Ascending aorta (tissue), 2 donors: ENCODE measurements around the gene AFP. TPM values are rescaled to one million over a fixed set of nuclear protein-coding genes. Genes with fewer than 3 reads are reported as not detected.

Experiments used
- DNase-seq, 2 donors: peaks; one replicate each; pipeline ENCODE4 v3.0.0-alpha.2; 2019; ENCODE audit warnings: low spot score in 2 of 2
- H3K27ac ChIP-seq, 2 donors: fragments of 200-600 bp; sonication (generic); one replicate each; pipeline ENCODE4 v1.5.1; 2016 to 2017; ENCODE audit warnings: mild to moderate bottlenecking in 1 of 2
- H3K27me3 ChIP-seq: fragments of 200-600 bp; sonication (generic); one replicate; pipeline ENCODE4 v1.5.1; 2017
- H3K36me3 ChIP-seq, 2 donors: fragments of 200-600 bp; sonication (generic); one replicate each; pipeline ENCODE4 v1.5.1; 2016
- H3K4me1 ChIP-seq, 2 donors: fragments of 200-600 bp; sonication (generic); one replicate each; pipeline ENCODE4 v1.5.1; 2016 to 2017; ENCODE audit warnings: mild to moderate bottlenecking in 1 of 2
- H3K4me3 ChIP-seq, 2 donors: fragments of 200-600 bp; sonication (generic); one replicate each; pipeline ENCODE4 v1.5.1; 2016 to 2017; ENCODE audit warnings: mild to moderate bottlenecking in 1 of 2
- H3K9me3 ChIP-seq, 2 donors: fragments of 200-600 bp; sonication (generic); one replicate each; pipeline ENCODE4 v1.5.1; 2016
- intact Hi-C: fragments of 100-400 bp; cut with DNase I; formaldehyde crosslinking; loops from one replicate; pipeline ENCODE4 v1.15.1; 2023
- total RNA-seq: library from RNA; depleted of rRNA; stranded (reverse); fragments of >200 nt; gene quantifications from one replicate; pipeline ENCODE4 v1.1.0, GENCODE V29; 2016
- TF ChIP-seq, protein P1 (sequence below), 3 experiments: fragments of 200-600 bp in 2 of 3; fragments of 450-650 bp in 1 of 3; sonication (generic) in 2 of 3; IDR thresholded peaks; one replicate each; pipeline ENCODE4 v1.5.1; 2016 to 2019; ENCODE audit warnings: antibody characterized with exemption in 3 of 3, mild to moderate bottlenecking in 1 of 3, moderate library complexity in 1 of 3

The AFP gene
- total RNA-seq, 1 donor from 2014 or later = not detected

DNA sequence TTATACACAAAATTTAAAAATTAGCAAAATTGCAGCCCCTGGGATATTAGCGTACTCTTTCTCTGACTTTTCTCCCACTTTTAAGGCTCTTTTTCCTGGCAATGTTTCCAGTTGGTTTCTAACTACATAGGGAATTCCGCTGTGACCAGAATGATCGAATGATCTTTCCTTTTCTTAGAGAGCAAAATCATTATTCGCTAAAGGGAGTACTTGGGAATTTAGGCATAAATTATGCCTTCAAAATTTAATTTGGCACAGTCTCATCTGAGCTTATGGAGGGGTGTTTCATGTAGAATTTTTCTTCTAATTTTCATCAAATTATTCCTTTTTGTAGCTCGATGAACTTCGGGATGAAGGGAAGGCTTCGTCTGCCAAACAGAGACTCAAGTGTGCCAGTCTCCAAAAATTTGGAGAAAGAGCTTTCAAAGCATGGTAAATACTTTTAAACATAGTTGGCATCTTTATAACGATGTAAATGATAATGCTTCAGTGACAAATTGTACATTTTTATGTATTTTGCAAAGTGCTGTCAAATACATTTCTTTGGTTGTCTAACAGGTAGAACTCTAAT lies 26.0 kb upstream of the AFP start:
- TF ChIP-seq, protein P1, sequence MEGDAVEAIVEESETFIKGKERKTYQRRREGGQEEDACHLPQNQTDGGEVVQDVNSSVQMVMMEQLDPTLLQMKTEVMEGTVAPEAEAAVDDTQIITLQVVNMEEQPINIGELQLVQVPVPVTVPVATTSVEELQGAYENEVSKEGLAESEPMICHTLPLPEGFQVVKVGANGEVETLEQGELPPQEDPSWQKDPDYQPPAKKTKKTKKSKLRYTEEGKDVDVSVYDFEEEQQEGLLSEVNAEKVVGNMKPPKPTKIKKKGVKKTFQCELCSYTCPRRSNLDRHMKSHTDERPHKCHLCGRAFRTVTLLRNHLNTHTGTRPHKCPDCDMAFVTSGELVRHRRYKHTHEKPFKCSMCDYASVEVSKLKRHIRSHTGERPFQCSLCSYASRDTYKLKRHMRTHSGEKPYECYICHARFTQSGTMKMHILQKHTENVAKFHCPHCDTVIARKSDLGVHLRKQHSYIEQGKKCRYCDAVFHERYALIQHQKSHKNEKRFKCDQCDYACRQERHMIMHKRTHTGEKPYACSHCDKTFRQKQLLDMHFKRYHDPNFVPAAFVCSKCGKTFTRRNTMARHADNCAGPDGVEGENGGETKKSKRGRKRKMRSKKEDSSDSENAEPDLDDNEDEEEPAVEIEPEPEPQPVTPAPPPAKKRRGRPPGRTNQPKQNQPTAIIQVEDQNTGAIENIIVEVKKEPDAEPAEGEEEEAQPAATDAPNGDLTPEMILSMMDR (IDR thresholded peaks at IDR 0.05) = no peak
- no peak for DNase-seq
- Histone ChIP-seq H3K4me1 (no peaks in the 10 kb centered on the region), H3K9me3 (no peaks in the 10 kb centered on the region), H3K27ac (no peak overlapping the region), H3K27me3 (no peaks in the 10 kb centered on the region), H3K36me3 (no peaks in the 10 kb centered on the region), H3K4me3 (no peak overlapping the region)
- intact Hi-C loops = no loop called here

DNA sequence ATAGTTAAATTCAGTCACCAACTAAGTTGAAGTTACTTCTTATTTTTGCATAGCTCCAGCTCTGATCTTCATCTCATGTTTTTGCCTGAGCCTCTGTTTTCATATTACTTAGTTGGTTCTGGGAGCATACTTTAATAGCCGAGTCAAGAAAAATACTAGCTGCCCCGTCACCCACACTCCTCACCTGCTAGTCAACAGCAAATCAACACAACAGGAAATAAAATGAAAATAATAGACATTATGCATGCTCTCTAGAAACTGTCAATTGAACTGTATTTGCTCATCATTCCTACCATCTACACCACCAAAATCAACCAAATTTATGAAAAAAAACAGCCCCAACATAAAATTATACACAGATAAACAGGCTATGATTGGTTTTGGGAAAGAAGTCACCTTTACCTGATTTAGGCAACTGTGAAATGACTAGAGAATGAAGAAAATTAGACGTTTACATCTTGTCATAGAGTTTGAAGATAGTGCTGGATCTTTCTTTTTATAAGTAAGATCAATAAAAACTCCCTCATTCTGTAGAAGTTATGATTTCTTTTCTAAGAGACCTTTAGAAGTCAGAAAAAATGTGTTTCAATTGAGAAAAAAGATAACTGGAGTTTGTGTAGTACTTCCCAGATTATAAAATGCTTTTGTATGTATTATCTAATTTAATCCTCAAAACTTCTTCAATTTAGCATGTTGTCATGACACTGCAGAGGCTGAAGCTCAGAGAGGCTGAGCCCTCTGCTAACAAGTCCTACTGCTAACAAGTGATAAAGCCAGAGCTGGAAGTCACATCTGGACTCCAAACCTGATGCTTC lies 24.9 kb upstream of the AFP start:
- no peaks in the 10 kb centered on the region for H3K9me3 ChIP-seq
- no peaks in the 10 kb centered on the region for H3K36me3 ChIP-seq
- H3K4me3 ChIP-seq = no peak overlapping the region
- TF ChIP-seq, protein P1 (IDR thresholded peaks at IDR 0.05) = no peak
- DNase-seq = no peak
- H3K27ac ChIP-seq = no peak overlapping the region
- no peaks in the 10 kb centered on the region for H3K4me1 ChIP-seq
- no peaks in the 10 kb centered on the region for H3K27me3 ChIP-seq
- intact Hi-C loops = no loop called here

DNA sequence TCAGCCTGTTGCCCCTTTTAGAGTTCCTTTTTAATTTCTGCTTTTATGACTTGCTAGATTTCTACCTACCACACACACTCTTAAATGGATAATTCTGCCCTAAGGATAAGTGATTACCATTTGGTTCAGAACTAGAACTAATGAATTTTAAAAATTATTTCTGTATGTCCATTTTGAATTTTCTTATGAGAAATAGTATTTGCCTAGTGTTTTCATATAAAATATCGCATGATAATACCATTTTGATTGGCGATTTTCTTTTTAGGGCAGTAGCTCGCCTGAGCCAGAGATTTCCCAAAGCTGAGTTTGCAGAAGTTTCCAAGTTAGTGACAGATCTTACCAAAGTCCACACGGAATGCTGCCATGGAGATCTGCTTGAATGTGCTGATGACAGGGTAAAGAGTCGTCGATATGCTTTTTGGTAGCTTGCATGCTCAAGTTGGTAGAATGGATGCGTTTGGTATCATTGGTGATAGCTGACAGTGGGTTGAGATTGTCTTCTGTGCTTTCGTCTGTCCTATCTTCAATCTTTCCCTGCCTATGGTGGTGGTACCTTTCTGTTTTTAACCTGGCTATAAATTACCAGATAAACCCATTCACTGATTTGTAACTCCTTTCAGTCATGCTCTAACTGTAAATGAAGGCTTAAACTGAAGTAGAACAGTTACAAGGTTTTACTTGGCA lies 24.1 kb upstream of the AFP start:
- Histone ChIP-seq H3K27me3 (no peaks in the 10 kb centered on the region), H3K4me3 (no peak overlapping the region), H3K36me3 (no peaks in the 10 kb centered on the region), H3K4me1 (no peaks in the 10 kb centered on the region), H3K27ac (no peak overlapping the region), H3K9me3 (no peaks in the 10 kb centered on the region)
- TF ChIP-seq, protein P1 (IDR thresholded peaks at IDR 0.05) = no peak
- no peak for DNase-seq
- intact Hi-C loops = no loop called here

DNA sequence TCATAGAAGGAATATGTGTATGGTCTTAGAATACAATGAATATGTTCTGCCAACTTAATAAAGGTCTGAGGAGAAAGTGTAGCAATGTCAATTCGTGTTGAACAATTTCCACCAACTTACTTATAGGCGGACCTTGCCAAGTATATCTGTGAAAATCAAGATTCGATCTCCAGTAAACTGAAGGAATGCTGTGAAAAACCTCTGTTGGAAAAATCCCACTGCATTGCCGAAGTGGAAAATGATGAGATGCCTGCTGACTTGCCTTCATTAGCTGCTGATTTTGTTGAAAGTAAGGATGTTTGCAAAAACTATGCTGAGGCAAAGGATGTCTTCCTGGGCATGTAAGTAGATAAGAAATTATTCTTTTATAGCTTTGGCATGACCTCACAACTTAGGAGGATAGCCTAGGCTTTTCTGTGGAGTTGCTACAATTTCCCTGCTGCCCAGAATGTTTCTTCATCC lies 22.7 kb upstream of the AFP start:
- TF ChIP-seq, protein P1 (IDR thresholded peaks at IDR 0.05) = no peak

DNA sequence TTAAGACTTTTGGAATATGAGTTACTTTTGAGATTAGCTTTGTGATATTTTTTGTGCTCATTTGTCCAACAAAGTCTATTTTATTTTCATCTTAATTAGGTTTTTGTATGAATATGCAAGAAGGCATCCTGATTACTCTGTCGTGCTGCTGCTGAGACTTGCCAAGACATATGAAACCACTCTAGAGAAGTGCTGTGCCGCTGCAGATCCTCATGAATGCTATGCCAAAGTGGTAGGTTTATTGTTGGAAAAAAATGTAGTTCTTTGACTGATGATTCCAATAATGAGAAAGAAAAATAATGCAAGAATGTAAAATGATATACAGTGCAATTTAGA lies 21.1 kb upstream of the AFP start:
- intact Hi-C loops = no loop called here
- DNase-seq = no peak
- no peaks in the 10 kb centered on the region for H3K36me3 ChIP-seq
- H3K4me3 ChIP-seq = no peak overlapping the region
- TF ChIP-seq, protein P1 (IDR thresholded peaks at IDR 0.05) = no peak
- H3K4me1 ChIP-seq = no peaks in the 10 kb centered on the region
- H3K27ac ChIP-seq = no peak overlapping the region
- no peaks in the 10 kb centered on the region for H3K27me3 ChIP-seq
- no peaks in the 10 kb centered on the region for H3K9me3 ChIP-seq

More for the DNA sequence above, 22.7 kb upstream of the AFP start:
- Histone ChIP-seq H3K36me3 (no peaks in the 10 kb centered on the region), H3K27ac (no peak overlapping the region), H3K27me3 (no peaks in the 10 kb centered on the region), H3K9me3 (no peaks in the 10 kb centered on the region), H3K4me3 (no peak overlapping the region), H3K4me1 (no peaks in the 10 kb centered on the region)
- intact Hi-C loops = no loop called here
- no peak for DNase-seq
